HepG2 (cell line): ENCODE results near the gene PITHD1. TPM values are rescaled to one million over a fixed set of nuclear protein-coding genes. Genes with fewer than 3 reads are reported as not detected.
A peak's percentile ranks its signal among the peaks of the same experiment; 100 is the strongest.

Experiments used
- FOXK2 ChIP-seq: fragments of 450-650 bp; IDR thresholded peaks from 2 replicates; pipeline ENCODE4 v1.6.1; 2016
- HNF4G ChIP-seq, 2 experiments: sonication (generic) in 1 of 2; formaldehyde crosslinking in 1 of 2; IDR thresholded peaks; 2 replicates each; pipeline versions ENCODE4 v1.4.0 to v1.6.1; 2011 to 2020; ENCODE audit warnings: borderline replicate concordance in 2 of 2, low read depth in 2 of 2, mild to moderate bottlenecking in 2 of 2, low read length in 1 of 2, missing genetic modification reagents in 1 of 2, moderate library complexity in 1 of 2
- KLF11 ChIP-seq: IDR thresholded peaks from 2 replicates; pipeline ENCODE4 v1.6.1; 2016; ENCODE audit warnings: missing compliant biosample characterization
- MLLT10 ChIP-seq: sonication (generic); formaldehyde crosslinking; IDR thresholded peaks from 2 replicates; pipeline ENCODE4 v1.4.0; 2020; ENCODE audit warnings: missing genetic modification reagents
- MXD4 ChIP-seq: IDR thresholded peaks from 2 replicates; pipeline ENCODE4 v1.6.1; 2016; ENCODE audit warnings: mild to moderate bottlenecking, missing biosample characterization, missing genetic modification reagents
- RBFOX2 ChIP-seq: fragments of 200-400 bp; formaldehyde crosslinking; IDR thresholded peaks from 2 replicates; pipeline ENCODE4 v1.6.1; 2017; ENCODE audit warnings: low read depth, mild to moderate bottlenecking, low read length
- RNF2 ChIP-seq: fragments of 450-650 bp; conservative IDR thresholded peaks from 2 replicates; pipeline ENCODE4 v1.6.1; 2016; ENCODE audit warnings: low read depth
- SOX13 ChIP-seq, 3 experiments: fragments of 450-650 bp in 1 of 3; sonication (generic) in 1 of 3; formaldehyde crosslinking in 1 of 3; IDR thresholded peaks in 2 of 3; conservative IDR thresholded peaks in 1 of 3; 2 replicates each; pipeline versions ENCODE4 v1.5.0 to v1.6.1; 2016 to 2020; ENCODE audit warnings: antibody characterized with exemption in 1 of 3, mild to moderate bottlenecking in 1 of 3, missing compliant biosample characterization in 1 of 3, missing genetic modification reagents in 1 of 3, moderate library complexity in 1 of 3
- ZFP36L1 ChIP-seq: sonication (generic); formaldehyde crosslinking; IDR thresholded peaks from 2 replicates; pipeline ENCODE4 v1.8.0; 2022; ENCODE audit warnings: mild to moderate bottlenecking, missing genetic modification reagents, moderate library complexity
- ZNF205 ChIP-seq: IDR thresholded peaks from 2 replicates; pipeline ENCODE4 v1.6.1; 2018; ENCODE audit warnings: missing biosample characterization, missing genetic modification reagents
- ZNF251 ChIP-seq: sonication (generic); formaldehyde crosslinking; IDR thresholded peaks from 2 replicates; pipeline ENCODE4 v1.9.0; 2021; ENCODE audit warnings: mild to moderate bottlenecking, missing genetic modification reagents
- ZNF496 ChIP-seq: sonication (generic); formaldehyde crosslinking; IDR thresholded peaks from 2 replicates; pipeline ENCODE4 v1.8.1; 2023; ENCODE audit warnings: mild to moderate bottlenecking, moderate library complexity, missing genetic modification reagents; ENCODE audit not compliant: insufficient replicate concordance
- ZNF501 ChIP-seq: sonication (generic); formaldehyde crosslinking; IDR thresholded peaks from 2 replicates; pipeline ENCODE4 v1.5.1; 2020; ENCODE audit warnings: mild to moderate bottlenecking, moderate library complexity, missing genetic modification reagents
- ZNF678 ChIP-seq: sonication (generic); formaldehyde crosslinking; IDR thresholded peaks from 2 replicates; pipeline ENCODE4 v1.4.0; 2020; ENCODE audit warnings: mild to moderate bottlenecking, missing genetic modification reagents
- polyA plus RNA-seq, 8 experiments: library from polyadenylated mRNA; depleted of rRNA in 3 of 8; stranded (reverse) in 7 of 8; unstranded in 1 of 8; fragments of >200 nt; fragmentation: Illumina TruSeq in 4 of 8; extraction: Trizol in 4 of 8; gene quantifications; 2 replicates each; pipeline versions ENCODE4 v1.2.1 to v1.2.3, GENCODE V29; 2011 to 2016; ENCODE audit warnings: low read depth in 4 of 8, missing spikeins in 1 of 8, mixed read lengths in 1 of 8; ENCODE audit not compliant: insufficient read depth in 1 of 8
- total RNA-seq, 5 experiments: library from RNA; depleted of rRNA; stranded (reverse); fragments of >200 nt; fragmentation: Illumina TruSeq; extraction: Trizol; gene quantifications; 2 replicates each; pipeline ENCODE4 v1.2.3, GENCODE V29; 2016; ENCODE audit warnings: low read depth in 1 of 5
- TF ChIP-seq, protein P1 (sequence below): sonication (generic); formaldehyde crosslinking; IDR thresholded peaks from 2 replicates; pipeline ENCODE4 v1.8.1; 2023; ENCODE audit warnings: mild to moderate bottlenecking, moderate library complexity, missing genetic modification reagents
- TF ChIP-seq, protein P2 (sequence below): IDR thresholded peaks from 2 replicates; pipeline ENCODE4 v1.4.0; 2020; ENCODE audit warnings: mild to moderate bottlenecking, missing genetic modification reagents
- TF ChIP-seq, protein P3 (sequence below): sonication (generic); formaldehyde crosslinking; conservative IDR thresholded peaks from 2 replicates; pipeline ENCODE4 v1.4.0; 2020; ENCODE audit warnings: missing genetic modification reagents
- TF ChIP-seq, protein P4 (sequence below): sonication (generic); formaldehyde crosslinking; IDR thresholded peaks from 2 replicates; pipeline ENCODE4 v1.4.0; 2020; ENCODE audit warnings: missing genetic modification reagents, mild to moderate bottlenecking, borderline replicate concordance

Gene PITHD1
- total and polyA plus RNA-seq, 2 of the 13 experiments (the other 11 are each of a cell fraction or from before 2014, with no cell fraction given) = 28.0 to 37.3 TPM

DNA sequence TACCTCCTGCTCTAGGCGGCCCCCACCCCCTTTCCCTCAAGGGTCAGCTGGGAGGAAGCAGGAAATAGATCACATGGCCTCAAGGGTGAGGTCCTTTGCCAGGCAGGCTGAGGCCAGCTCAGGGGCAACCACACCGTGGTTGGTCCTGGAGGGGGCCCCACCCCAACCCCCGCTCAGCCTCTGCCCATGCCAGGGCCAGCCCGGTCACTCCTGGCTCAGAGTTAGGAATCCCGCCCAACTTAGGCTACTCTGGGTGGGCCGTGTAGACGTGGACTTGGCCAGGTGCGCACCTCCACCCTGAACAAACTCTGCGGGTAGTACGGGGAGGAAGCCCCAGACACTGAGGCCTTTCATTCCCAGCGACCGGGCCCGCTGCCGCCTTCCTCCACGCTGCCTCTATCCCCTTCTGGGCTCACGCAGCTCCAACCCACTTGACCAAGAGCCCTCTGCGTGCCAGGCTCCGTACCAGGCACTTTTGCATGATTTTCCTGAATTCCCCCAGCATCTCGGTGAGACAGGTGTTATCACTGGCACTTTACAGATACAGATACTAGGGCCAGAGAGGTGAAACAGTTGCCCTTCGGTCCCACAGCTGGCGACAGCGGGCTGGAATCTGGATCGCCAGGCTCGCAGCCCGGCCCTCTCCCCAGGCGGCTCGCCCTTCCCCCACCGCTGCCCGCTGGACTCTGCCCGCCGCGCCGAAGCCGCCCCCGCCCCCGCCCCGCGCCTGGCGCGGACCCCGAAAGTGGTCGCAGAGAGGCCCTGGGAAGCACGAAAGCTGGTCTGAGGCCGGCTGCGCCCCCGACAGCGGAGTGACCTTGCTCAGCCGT is 21.6 kb downstream of the PITHD1 start (continued):
- no peak for TF ChIP-seq ZNF496 (CRISPR knock-in tag)
- TF ChIP-seq ZFP36L1 (CRISPR knock-in tag) = no peak
- TF ChIP-seq KLF11 (CRISPR knock-in tag) = no peak
- no peak for TF ChIP-seq SOX13 (IDR thresholded peaks at IDR 0.05)
- no peak for TF ChIP-seq SOX13 (CRISPR knock-in tag; conservative IDR thresholded peaks at IDR 0.05 in 1 of 2, IDR thresholded peaks at IDR 0.05 in 1 of 2)
- TF ChIP-seq, protein P1, sequence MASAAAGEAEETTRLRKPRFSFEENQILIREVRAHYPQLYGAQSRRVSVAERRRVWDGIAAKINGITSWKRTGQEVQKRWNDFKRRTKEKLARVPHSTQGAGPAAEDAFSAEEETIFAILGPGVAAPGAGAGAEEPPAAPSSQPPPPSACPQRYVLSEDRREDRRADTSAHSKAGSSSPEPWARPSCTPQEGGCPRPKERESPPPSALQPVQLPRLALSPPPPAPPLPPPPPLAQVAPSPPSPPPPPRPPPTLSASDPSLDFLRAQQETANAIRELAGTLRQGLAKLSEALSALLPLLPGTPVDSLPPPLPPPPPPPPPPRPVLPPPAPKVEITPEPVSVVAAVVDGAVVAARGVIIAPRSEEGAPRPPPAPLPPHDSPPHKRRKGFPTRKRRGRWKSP (CRISPR knock-in tag) = no peak
- no peak for TF ChIP-seq ZNF501 (CRISPR knock-in tag)
- TF ChIP-seq ZNF251 (CRISPR knock-in tag) = no peak
- TF ChIP-seq, protein P2, sequence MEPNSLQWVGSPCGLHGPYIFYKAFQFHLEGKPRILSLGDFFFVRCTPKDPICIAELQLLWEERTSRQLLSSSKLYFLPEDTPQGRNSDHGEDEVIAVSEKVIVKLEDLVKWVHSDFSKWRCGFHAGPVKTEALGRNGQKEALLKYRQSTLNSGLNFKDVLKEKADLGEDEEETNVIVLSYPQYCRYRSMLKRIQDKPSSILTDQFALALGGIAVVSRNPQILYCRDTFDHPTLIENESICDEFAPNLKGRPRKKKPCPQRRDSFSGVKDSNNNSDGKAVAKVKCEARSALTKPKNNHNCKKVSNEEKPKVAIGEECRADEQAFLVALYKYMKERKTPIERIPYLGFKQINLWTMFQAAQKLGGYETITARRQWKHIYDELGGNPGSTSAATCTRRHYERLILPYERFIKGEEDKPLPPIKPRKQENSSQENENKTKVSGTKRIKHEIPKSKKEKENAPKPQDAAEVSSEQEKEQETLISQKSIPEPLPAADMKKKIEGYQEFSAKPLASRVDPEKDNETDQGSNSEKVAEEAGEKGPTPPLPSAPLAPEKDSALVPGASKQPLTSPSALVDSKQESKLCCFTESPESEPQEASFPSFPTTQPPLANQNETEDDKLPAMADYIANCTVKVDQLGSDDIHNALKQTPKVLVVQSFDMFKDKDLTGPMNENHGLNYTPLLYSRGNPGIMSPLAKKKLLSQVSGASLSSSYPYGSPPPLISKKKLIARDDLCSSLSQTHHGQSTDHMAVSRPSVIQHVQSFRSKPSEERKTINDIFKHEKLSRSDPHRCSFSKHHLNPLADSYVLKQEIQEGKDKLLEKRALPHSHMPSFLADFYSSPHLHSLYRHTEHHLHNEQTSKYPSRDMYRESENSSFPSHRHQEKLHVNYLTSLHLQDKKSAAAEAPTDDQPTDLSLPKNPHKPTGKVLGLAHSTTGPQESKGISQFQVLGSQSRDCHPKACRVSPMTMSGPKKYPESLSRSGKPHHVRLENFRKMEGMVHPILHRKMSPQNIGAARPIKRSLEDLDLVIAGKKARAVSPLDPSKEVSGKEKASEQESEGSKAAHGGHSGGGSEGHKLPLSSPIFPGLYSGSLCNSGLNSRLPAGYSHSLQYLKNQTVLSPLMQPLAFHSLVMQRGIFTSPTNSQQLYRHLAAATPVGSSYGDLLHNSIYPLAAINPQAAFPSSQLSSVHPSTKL (CRISPR knock-in tag) = peak; percentile 17; the same call in 1 of the 2 replicates
- TF ChIP-seq, protein P3, sequence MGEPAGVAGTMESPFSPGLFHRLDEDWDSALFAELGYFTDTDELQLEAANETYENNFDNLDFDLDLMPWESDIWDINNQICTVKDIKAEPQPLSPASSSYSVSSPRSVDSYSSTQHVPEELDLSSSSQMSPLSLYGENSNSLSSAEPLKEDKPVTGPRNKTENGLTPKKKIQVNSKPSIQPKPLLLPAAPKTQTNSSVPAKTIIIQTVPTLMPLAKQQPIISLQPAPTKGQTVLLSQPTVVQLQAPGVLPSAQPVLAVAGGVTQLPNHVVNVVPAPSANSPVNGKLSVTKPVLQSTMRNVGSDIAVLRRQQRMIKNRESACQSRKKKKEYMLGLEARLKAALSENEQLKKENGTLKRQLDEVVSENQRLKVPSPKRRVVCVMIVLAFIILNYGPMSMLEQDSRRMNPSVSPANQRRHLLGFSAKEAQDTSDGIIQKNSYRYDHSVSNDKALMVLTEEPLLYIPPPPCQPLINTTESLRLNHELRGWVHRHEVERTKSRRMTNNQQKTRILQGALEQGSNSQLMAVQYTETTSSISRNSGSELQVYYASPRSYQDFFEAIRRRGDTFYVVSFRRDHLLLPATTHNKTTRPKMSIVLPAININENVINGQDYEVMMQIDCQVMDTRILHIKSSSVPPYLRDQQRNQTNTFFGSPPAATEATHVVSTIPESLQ (CRISPR knock-in tag) = no peak
- TF ChIP-seq ZNF205 (CRISPR knock-in tag) = no peak
- TF ChIP-seq HNF4G (IDR thresholded peaks at IDR 0.05; ENCODE audit: borderline replicate concordance, low read depth, low read length) = peak; percentile 76
- no peak for TF ChIP-seq HNF4G (CRISPR knock-in tag; IDR thresholded peaks at IDR 0.05; ENCODE audit: borderline replicate concordance, low read depth)
- TF ChIP-seq FOXK2 = no peak
- no peak for TF ChIP-seq MLLT10 (CRISPR knock-in tag)
- TF ChIP-seq, protein P4, sequence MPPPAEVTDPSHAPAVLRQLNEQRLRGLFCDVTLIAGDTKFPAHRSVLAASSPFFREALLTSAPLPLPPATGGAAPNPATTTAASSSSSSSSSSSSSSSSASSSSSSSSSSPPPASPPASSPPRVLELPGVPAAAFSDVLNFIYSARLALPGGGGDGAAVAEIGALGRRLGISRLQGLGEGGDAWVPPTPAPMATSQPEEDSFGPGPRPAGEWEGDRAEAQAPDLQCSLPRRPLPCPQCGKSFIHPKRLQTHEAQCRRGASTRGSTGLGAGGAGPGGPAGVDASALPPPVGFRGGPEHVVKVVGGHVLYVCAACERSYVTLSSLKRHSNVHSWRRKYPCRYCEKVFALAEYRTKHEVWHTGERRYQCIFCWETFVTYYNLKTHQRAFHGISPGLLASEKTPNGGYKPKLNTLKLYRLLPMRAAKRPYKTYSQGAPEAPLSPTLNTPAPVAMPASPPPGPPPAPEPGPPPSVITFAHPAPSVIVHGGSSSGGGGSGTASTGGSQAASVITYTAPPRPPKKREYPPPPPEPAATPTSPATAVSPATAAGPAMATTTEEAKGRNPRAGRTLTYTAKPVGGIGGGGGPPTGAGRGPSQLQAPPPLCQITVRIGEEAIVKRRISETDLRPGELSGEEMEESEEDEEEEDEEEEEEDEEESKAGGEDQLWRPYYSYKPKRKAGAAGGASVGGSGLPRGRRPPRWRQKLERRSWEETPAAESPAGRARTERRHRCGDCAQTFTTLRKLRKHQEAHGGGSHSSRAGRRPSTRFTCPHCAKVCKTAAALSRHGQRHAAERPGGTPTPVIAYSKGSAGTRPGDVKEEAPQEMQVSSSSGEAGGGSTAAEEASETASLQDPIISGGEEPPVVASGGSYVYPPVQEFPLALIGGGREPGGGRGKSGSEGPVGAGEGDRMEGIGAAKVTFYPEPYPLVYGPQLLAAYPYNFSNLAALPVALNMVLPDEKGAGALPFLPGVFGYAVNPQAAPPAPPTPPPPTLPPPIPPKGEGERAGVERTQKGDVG (CRISPR knock-in tag) = no peak
- peak; percentile 27; the same call in 1 of the 2 replicates for TF ChIP-seq MXD4 (CRISPR knock-in tag)
- no peak for TF ChIP-seq ZNF678
- TF ChIP-seq RBFOX2 = peak; percentile 16
- no peak for TF ChIP-seq RNF2
